GM12873 (cell line): ENCODE measurements around the gene RBM15.

ENCODE experiments used
- CTCF ChIP-seq: IDR thresholded peaks from 2 replicates; pipeline ENCODE4 v1.5.1; 2012; ENCODE audit warnings: low read depth, mild to moderate bottlenecking, moderate library complexity, low read length, control low read depth; ENCODE audit not compliant: insufficient read depth; ENCODE audit errors: missing control alignments

Gene RBM15

GRCh38 chr1:110321846-110322245, 17.3 kb upstream of the RBM15 start:
- no peak for TF ChIP-seq CTCF

GRCh38 chr1:110324667-110325066, 14.5 kb upstream of the RBM15 start:
- no peak for TF ChIP-seq CTCF

- TF ChIP-seq CTCF, result no peak
These were observed 12.4 kb upstream of the RBM15 start for GRCh38 chr1:110326826-110327225.

- TF ChIP-seq CTCF, result no peak
These were observed 10.9 kb upstream of the RBM15 start for GRCh38 chr1:110328274-110328673.

GRCh38 chr1:110328700-110329099, 10.5 kb upstream of the RBM15 start:
- TF ChIP-seq CTCF, result no peak

GRCh38 chr1:110335265-110335664, 3.9 kb upstream of the RBM15 start:
- no peak for TF ChIP-seq CTCF

GRCh38 chr1:110336300-110337039, 2.7 kb upstream of the RBM15 start:
- TF ChIP-seq CTCF, result no peak
